Spleen (tissue), 7 donors: ENCODE data around the gene IGF1.

Experiments
- POLR2A ChIP-seq, 3 donors: fragments of 450-650 bp; IDR thresholded peaks; one replicate each; pipeline ENCODE4 v1.5.1; 2017; ENCODE audit warnings: antibody characterized with exemption in 3 of 3, mild to moderate bottlenecking in 1 of 3
- POLR2AphosphoS5 ChIP-seq, 3 donors: sonication (generic); formaldehyde crosslinking; IDR thresholded peaks; one replicate each; pipeline ENCODE4 v1.5.1; 2017; ENCODE audit warnings: antibody characterized with exemption in 3 of 3
- TF ChIP-seq, protein P1 (sequence below), 11 experiments: fragments of 200-600 bp in 7 of 11; fragments of 450-650 bp in 4 of 11; sonication (generic) in 4 of 11; IDR thresholded peaks in 8 of 11; conservative IDR thresholded peaks in 3 of 11; 1 replicate in 7 of 11; 2 replicates in 4 of 11; pipeline versions ENCODE4 v1.4.0 to v1.8.0; 2016 to 2021; ENCODE audit warnings: antibody characterized with exemption in 11 of 11, inconsistent platforms in 4 of 11, mild to moderate bottlenecking in 1 of 11
- donor health status: DM: no; HTN: no; CAD: no; lungs with moderate emphysema.
- donor health status: DM: no; HTN: no; CAD: no.
- donor health status: DM: no; HTN: no; CAD: no.

- TF ChIP-seq, protein P1, sequence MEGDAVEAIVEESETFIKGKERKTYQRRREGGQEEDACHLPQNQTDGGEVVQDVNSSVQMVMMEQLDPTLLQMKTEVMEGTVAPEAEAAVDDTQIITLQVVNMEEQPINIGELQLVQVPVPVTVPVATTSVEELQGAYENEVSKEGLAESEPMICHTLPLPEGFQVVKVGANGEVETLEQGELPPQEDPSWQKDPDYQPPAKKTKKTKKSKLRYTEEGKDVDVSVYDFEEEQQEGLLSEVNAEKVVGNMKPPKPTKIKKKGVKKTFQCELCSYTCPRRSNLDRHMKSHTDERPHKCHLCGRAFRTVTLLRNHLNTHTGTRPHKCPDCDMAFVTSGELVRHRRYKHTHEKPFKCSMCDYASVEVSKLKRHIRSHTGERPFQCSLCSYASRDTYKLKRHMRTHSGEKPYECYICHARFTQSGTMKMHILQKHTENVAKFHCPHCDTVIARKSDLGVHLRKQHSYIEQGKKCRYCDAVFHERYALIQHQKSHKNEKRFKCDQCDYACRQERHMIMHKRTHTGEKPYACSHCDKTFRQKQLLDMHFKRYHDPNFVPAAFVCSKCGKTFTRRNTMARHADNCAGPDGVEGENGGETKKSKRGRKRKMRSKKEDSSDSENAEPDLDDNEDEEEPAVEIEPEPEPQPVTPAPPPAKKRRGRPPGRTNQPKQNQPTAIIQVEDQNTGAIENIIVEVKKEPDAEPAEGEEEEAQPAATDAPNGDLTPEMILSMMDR (IDR thresholded peaks at IDR 0.05 in 8 of 11, conservative IDR thresholded peaks at IDR 0.05 in 3 of 11): no peak
- no peak for TF ChIP-seq POLR2A (IDR thresholded peaks at IDR 0.05)
- TF ChIP-seq POLR2AphosphoS5 (IDR thresholded peaks at IDR 0.05): no peak
Observed at GRCh38 chr12:102526656-102527055, 46.3 kb upstream of the IGF1 start.
